Subcutaneous adipose tissue (tissue), 4 donors: ENCODE results near the gene DSTN. TPM values are rescaled to one million over a fixed set of nuclear protein-coding genes. Genes with fewer than 3 reads are reported as not detected.

ENCODE experiments used
- total RNA-seq, 4 donors: library from RNA; depleted of rRNA; stranded (reverse); fragments of >200 nt; gene quantifications; one replicate each; pipeline ENCODE4 v1.1.0, GENCODE V29; 2016
- TF ChIP-seq, protein P1 (sequence below): fragments of 450-650 bp; IDR thresholded peaks from one replicate; pipeline ENCODE4 v1.5.1; 2016; ENCODE audit warnings: low read depth, mild to moderate bottlenecking, control low read depth, antibody characterized with exemption, moderate library complexity

The DSTN gene
- total RNA-seq, 4 donors from 2014 or later, result 177 to 276 (median 212) TPM

- TF ChIP-seq, protein P1, sequence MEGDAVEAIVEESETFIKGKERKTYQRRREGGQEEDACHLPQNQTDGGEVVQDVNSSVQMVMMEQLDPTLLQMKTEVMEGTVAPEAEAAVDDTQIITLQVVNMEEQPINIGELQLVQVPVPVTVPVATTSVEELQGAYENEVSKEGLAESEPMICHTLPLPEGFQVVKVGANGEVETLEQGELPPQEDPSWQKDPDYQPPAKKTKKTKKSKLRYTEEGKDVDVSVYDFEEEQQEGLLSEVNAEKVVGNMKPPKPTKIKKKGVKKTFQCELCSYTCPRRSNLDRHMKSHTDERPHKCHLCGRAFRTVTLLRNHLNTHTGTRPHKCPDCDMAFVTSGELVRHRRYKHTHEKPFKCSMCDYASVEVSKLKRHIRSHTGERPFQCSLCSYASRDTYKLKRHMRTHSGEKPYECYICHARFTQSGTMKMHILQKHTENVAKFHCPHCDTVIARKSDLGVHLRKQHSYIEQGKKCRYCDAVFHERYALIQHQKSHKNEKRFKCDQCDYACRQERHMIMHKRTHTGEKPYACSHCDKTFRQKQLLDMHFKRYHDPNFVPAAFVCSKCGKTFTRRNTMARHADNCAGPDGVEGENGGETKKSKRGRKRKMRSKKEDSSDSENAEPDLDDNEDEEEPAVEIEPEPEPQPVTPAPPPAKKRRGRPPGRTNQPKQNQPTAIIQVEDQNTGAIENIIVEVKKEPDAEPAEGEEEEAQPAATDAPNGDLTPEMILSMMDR, result no peak
Measured at GRCh38 chr20:17650301-17651128, 80.6 kb downstream of the DSTN start.

DNA sequence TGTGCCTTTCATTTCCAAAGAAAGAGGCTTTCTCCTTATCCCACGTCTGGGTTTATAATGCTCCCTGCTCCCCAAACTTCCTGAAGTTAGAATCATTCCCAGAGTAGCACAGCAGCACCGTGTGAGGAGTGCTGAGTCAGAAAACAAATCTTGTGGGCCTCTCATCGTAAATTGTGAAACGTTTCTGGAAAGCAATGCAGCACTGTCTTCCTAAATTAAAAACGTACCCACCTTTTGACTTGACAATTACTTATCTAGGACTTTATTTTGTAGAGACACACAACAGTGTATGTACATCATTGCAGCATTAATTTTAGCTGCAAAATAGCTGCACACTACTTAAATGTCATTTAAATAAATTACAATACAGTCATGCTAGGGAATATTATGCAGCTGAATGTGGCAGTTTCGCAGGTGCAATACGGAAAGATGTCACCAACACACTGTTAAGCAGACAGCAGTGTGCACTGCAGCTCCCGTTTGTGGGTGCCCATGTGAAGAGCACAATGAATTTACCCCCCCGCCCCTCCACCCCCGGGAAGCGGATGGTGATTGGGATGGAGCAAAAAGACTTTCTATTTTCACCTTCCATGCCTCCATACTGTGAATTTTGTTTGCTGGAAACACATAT lies 81.4 kb downstream of the DSTN start:
- TF ChIP-seq, protein P1, result no peak

DNA sequence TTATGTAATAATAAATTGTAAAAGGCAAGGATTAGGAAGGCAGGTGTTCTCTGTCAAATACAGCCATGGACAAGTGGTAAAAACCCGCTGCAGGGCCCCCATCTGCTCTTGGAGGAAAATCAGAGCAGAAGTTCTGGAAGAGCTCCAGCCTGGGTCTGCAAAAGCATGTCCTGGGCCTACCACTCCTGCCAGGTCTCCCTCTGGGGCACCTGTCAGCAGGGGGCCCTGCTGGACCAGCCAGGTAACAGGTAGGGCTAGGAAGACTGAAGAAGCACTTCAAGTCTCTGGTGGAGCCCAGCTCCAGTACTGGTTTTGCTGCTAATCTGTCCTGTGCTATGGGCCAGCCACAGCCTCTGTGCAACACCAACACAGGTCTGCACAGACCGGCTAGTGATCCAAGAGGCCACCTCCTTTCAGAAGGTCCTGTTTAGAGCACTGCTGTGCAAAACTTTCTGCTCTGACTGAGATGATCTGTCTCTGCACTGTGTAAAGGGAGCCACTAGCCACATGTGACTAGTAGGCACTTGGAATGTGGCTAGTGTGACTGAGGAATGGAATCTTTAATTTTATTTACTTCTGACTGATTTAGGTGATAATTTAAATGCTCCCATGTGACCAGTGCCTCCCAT lies 82.0 kb downstream of the DSTN start:
- TF ChIP-seq, protein P1, result no peak

DNA sequence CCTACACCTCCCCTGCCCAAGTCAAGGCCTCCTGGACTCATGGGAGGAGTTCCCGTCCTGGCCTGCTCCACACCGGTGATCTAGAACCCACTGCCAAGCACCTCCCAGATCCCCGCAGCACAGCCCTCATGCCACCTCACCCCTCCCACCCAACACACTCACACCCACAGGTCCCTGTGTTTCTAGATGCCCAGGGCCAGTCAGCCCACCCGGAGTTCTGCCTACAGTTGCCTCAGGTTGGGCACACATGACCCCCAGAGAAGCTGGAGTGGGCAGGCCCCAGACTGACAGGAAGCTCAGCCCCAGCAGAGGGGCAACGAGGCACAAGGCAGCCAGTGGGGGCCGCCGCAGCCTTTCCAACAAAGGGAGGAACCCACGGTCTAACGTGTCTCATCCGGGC lies 82.5 kb downstream of the DSTN start:
- TF ChIP-seq, protein P1, result no peak

DNA sequence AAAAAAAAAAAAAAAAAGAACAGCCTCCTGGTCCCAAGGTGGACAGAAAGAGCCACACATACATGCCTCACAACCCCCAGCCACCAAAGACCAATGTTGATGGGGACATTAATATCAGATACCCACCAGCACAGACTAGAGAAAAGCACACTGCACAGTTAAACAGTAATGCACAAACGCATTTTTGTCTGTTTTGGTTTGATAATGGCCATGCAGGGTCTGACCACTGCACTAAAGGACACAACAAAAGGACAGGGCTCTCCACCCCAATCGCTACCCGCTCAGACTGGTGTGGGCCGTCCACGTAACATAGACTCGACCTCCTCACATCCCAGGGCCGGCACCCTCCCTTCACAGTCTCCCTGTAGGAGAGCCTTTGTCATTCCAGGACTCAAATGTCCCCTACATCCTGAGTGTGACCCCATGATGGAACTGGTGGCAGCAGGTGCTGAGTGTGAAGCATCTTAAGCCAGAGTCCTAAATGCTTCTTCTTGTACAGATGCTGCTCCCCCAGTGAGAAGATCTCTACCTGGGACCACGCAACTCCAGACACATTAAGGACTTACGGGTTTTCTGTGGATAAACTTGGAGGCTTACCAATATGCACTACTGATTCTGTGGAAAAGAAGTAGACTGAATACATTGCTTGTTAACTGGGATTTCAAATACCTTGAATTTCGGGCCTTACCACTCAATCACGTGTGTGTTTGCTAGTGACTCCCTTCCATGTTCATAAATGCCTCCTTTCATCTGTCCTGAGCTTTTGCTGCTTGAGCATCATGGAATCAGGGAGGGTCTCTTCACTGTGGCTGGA lies 84.2 kb downstream of the DSTN start:
- TF ChIP-seq, protein P1, result no peak

GRCh38 chr20:17654649-17655285 lies 84.9 kb downstream of the DSTN start:
- TF ChIP-seq, protein P1, result no peak
